ENCODE measurements around the gene CLDN2.
"Not testable (repeated sequence)": the region's sequence is repeated elsewhere in the genome, so short reads cannot be mapped to it uniquely, and the experiment has no call there.

Gene CLDN2, protein sequence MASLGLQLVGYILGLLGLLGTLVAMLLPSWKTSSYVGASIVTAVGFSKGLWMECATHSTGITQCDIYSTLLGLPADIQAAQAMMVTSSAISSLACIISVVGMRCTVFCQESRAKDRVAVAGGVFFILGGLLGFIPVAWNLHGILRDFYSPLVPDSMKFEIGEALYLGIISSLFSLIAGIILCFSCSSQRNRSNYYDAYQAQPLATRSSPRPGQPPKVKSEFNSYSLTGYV

DNA sequence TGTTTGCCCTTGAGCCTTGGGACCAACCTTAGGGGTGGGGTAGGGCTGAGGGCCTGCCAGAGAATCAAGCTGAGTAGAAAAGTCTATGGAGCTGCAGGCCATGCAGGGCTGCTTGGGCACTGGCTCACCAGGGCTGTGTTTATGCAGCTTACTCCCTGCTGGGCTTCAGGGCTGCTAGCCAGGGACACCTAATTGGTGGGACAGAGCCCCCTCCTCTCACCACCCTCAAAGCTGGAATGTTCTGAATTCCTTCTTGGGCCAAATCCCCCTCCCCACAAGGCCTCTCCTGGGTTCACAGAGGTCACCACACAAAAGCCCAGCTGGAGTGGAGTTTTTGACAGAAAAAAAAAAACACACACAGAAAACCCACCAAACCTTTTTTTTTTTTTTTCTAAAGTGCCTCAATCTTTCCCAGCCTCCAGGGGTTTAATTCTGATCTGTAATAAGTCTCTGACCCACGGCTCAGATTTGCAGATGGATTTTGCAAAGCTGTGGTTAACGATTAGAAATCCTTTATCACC, at the start of gene CLDN2:
TSS of gene CLDN2 (plus strand) at position 471 of the 521 bp plus-strand sequence. CDS start 7,827 bp downstream, outside the sequence.
- DNase-seq (ENCODE audit: extremely low read depth in 1 of 2, low read depth in 1 of 2), result no peak

DNA sequence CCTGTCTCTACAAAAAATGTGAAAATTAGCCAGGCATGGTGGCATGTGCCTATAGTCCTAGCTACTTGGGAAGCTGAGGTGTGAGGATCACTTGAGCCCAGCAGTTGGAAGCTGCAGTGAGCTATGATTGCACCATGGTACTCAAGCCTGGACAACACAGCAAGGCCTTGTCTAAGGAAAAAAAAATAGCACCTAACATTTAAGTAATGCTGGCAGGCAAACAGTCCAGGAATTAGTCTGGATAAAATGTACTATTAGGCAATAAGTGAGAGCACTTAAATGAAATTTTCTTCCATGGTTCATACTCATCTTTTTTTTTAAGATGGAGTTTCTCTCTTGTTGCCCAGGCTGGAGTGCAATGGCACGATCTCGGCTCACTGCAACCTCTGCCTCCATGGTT, 47.4 kb upstream of the CLDN2 start:
- DNase-seq (ENCODE audit: extremely low read depth in 1 of 2, low read depth in 1 of 2), result not testable (repeated sequence)

DNA sequence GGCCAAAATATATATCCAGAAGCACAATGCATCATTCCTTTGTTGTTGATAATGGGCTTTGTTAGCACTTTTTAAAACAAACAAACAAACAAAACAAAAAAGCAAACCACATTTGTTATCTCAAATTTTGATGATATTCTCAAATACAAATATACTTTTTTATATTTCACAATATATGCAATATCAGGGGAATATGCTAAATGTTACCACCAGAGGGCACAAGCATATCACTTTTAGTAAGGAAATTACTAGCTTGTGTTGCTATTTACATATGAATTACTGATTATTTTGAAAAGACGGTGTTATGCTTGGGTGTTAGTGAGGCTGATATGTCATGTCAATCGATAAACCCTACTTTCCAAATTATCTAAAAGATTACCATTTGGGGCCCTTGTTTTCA, 46.1 kb upstream of the CLDN2 start:
- no peak for DNase-seq (ENCODE audit: extremely low read depth in 1 of 2, low read depth in 1 of 2)

DNA sequence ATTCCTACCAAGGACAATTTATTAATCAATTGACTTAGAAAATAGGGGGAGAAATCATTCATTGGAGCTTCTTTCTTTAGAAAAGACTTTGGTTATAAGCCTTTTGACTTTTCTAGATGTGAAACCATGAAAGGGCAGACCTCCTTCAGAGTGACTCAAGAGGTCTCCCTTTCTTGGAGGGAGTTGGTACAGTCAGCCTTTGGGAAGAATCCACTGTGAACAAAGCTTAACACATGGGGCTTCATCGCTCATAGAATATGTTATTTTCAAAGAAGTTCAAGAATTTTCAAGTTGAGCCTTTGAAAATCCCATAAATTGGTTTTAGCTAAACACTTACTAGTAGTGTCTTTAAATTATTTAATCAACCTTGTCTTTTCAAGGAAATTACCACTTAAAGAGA, 45.1 kb upstream of the CLDN2 start:
- DNase-seq (ENCODE audit: extremely low read depth in 1 of 2, low read depth in 1 of 2), result no peak

DNA sequence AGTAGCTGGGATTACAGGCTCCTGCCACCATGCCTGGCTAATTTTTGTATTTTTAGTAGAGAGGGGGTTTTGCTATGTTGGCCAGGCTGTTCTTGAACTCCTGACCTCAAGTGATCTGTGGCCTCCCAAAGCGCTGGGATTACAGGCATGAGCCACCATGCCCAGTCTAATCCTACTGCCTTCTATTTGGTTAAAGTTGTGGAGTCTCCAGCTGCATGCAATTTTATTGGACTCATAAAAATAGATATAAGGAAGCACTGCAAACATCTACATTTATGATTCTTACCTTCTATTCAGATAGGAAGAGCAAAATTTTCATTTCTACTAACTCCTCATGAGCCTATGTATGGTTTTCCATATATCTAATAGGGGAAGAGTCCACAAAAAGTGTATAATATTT, 30.7 kb upstream of the CLDN2 start:
- DNase-seq (ENCODE audit: extremely low read depth in 1 of 2, low read depth in 1 of 2), result no peak

DNA sequence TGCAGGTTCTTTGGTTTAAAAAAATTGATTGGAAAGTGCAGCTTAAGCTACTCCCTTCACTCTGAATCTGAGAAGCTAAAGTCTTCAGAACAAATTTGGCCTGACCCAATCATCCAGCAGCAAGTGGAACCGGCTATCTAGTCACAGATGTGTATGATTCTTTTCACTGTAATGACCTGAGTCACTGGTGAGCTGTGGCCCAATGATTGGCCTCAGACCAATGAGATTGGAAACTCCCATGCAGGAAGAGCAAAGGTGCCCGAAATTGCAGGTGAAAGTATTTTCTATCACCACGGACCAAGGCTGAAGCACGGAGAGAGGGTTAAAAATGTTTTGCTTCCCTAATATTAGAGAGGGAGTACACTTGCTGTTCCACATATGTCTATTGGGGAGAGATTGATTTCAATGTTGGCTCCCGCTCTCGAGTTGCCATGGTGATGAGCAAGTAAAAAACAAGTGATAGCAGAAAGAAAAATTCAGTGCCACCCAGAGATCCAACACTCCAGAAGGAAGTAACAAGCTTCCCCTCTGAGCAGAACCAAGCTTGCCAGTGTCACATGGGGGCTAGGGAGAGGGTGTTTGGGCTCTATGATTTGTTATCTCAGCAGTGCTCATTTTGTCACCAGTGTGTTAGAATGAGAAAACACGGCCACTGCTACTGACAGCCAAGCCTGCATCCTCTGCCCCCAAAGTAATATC, 28.3 kb upstream of the CLDN2 start:
- no peak for DNase-seq (ENCODE audit: extremely low read depth in 1 of 2, low read depth in 1 of 2)

DNA sequence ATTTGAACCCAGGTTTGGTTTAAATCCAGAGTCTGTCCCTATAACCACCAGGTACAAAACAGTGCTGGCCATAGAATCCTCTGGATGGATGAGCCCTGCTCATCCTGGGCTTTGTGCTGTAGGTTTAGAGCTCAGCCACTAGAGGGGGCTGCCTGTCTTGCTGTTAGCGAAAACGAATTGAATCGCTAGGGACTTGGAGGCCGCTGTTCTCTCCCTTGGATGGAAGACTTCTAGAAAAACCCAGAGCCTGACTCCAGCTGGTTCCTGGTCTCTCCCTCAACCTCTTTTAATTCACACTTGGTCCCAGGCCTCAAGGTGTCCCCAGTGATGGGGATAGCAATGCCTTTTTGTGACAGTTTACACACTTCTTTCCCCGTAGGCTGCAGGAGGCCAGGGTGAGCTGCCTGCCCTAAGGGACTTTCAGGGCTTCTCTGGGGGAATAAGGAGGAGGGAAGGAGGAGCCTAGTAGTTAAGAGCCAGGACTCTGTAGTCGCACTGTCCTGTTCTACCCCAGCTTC, 25.8 kb upstream of the CLDN2 start:
- DNase-seq (ENCODE audit: extremely low read depth in 1 of 2, low read depth in 1 of 2), result peak; percentile 14 to 15

DNA sequence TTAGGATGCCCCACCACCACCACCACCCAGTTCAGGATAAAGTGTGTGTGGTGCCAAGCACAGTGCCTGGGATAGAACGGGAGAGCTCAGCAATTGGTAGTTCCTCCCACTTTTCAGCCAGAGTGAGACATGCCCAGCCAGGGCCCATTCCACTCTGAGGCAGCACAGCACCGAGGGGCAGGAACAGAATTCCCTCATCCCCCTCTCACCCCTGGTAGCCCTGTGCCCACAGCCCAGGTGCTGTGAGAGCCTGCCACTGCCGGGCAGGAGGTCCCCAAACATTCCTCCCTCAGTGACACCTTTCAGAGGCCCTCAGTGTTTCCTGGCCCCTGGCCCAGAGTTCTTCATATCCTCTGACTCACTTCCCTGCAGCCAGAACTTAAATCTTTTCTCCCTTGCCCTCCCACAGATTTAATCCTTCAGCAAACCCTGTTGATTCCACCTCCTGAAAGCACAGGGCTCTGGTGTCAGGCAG, 25.2 kb upstream of the CLDN2 start:
- DNase-seq (ENCODE audit: extremely low read depth in 1 of 2, low read depth in 1 of 2), result no peak

DNA sequence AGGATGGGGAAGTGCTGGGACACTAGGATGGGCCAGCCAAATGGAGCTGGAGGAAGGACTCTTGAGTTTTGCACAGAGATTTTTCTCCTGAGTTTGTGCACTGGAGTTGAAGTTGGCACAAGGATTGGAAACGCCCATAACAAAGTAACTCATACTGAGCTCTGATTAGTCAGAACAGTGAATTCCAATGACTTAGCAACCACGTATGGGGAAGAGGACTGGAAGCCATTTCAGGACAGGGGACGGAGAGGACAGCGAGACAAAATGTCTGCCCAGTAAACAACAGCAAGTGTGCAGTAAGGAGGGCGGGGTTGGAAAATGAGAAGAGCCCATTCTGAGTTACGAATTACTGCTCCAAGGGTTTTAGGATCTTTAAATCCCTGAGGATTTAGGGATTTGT, 22.9 kb upstream of the CLDN2 start:
- DNase-seq (ENCODE audit: extremely low read depth in 1 of 2, low read depth in 1 of 2), result no peak

DNA sequence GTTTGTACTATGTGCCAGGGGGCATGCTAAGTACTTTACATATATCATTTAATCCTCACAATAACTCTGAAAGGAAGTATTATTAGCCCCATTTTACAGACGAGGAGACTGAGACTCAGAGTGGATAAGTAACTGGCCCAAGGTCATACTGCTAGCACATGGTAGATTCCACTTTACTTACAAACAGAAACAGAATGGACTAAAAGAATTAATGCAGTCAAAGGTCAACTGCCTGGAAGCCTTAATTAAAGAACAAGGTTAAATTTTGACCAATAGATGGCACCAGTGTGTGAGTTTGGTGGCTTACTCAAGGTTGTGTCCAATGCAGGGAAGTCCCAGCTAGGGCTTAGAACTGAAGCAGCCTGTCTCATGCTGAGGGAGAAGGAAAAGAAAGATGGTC, 21.7 kb upstream of the CLDN2 start:
- no peak for DNase-seq (ENCODE audit: extremely low read depth in 1 of 2, low read depth in 1 of 2)

DNA sequence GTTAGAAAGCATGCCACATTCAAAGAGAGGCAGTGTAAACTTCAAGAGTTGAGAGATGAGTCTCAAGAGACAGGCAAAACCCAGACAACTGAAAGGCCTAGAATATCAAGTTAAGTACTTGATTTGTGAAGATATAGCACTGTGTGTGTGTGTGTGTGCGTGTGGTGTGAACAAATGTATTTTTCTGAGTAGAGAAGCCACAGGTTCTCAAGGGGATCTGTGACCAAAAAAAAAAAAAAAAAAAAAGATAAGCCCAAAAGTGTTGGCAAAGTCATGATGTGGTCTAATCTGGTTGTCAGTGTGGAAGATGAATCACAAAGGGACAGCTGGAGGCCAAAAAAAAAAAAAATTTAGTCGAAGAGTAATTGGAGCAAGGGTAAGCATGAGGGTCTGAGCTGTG, 20.9 kb upstream of the CLDN2 start:
- no peak for DNase-seq (ENCODE audit: extremely low read depth in 1 of 2, low read depth in 1 of 2)

DNA sequence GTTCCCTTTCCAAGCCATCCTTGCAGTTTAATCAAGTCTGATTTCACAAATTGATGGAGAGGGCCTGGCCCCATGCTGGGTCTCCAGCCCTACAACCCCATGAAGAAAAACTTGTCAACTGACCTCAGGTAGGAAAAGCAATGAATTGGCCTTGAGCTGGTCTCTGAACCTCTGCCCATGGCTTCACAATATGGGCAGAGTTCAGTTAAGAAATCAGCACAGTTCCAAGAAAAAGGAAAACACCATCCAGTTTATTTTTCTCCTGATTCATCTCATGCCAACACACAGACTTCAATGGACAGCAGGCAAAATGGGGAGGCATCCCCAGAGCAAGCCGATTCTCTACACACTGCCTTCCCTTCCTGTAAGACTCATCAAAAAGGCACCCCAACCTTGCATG, 20.4 kb upstream of the CLDN2 start:
- no peak for DNase-seq (ENCODE audit: extremely low read depth in 1 of 2, low read depth in 1 of 2)

DNA sequence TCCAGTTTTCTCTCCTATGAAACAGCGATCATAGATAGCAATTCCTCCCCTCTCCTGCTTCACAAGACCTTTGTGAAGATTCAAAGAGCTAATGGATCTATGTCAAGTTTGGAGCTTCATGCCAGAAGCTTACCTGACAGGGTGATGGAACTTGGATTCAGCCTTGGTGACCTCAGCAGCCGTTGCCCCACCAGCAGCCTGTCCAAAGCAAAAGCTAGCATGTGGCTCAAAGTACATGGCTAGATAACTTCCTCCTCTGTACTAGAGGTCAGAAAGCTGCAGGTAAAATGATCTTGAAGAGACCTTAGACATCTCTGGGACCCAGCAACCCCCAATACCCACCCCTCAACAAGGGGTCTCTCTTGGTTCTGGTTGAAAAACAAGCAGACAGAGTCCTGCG, 18.9 kb upstream of the CLDN2 start:
- DNase-seq (ENCODE audit: extremely low read depth in 1 of 2, low read depth in 1 of 2), result no peak

DNA sequence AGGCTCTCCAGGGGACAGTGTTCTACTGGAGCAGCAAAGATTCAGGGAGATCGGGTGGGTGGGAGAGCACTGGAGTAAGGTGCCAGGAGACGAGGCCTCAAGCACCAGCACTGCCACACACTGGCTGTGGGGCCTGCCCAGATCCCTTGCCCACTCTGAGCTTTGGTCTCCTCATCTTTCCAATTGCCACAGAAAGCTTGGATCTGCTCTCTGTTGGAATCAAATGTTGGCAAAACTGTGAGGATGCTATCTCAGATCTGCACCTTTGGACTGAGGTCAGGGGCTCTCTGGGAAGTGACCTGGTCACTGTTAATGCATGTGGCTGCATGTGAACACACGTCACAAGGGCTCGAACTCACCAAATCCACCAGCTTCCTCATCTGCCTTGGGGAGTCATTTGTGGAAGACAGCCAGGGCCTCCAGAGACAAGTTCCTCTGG, 18.4 kb upstream of the CLDN2 start:
- no peak for DNase-seq (ENCODE audit: extremely low read depth in 1 of 2, low read depth in 1 of 2)

DNA sequence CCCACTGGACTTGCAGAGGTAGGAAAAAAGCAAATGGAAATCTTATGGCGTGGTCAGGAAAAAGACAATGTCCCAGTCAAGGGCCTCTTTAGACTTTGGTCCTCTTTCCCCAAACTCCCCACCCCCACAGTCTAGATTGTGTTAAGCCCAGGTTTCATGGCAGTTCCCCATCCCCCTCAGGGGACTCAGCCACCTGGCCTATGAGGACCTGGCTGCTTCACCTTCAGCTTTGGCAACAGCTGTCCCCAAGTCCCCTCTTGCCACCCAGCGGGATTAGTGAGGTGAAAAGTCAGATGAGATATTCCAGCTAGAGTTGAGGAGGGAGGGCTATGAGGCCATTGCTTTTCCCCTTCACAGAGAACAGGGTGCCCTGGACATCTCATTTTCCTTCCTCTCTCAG, 17.5 kb upstream of the CLDN2 start:
- DNase-seq (ENCODE audit: extremely low read depth in 1 of 2, low read depth in 1 of 2), result no peak

DNA sequence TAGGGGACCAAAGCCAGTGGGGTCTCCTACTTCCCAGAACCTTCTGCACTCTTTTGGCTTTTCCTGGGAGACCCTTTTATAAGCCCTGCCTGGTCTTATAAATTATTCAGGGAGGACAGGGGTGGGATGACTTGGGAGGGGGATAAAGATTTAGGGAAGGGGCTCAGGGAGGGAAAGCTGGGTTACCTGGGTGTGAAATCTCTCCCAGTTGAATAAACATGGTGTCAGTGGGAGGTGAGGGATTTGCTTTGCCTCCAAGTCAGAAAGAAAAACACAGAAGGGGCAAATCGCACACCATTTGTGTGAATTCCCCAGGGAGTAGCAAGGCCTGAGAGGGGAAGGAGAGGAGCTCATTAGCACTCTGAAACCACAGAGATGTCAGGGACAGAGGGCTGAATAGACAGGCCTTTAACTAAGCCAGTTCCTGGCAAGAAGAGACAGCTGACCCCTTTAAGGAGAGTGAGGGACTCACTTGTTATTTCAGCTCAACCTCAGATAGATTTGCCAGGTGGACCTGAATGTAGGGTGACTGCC, 16.8 kb upstream of the CLDN2 start, which contains the start of gene RIPPLY1:
TSS of gene RIPPLY1 (minus strand) at position 51 of the 534 bp plus-strand sequence. CDS start 54 bp downstream, outside the sequence.
- DNase-seq (ENCODE audit: extremely low read depth in 1 of 2, low read depth in 1 of 2), result no peak

DNA sequence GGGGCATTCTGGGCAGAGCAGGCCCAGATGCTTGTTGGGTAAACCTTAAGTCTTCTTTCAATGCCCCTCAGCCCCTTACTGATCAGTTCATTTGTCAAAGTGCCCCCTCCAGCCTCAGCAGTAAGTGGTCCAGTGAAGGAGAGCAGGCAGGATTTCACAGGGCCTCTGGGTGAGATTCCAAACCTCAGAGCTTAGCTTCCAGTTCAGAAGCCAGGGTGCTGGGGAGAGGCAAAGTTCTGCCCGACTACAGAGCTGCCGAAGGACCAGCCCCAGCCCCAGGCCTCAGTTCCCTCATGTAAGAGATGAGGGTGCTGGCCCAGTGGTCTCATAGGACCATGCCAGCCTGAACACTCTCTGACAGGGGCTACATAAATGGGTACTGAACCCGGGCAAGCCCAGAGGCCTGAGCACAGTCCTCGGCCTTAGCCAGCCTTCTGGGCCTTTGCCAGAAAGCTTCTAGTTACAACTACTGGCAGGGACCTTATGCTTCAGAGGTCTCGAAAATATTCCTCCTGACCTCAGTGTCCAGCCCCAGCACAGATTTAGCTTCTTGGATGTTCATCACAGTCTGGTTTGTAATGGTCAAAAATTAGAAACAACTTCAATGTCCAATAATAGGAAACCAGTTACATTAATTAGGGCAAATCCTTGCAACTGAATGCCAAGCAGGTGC, 16.2 kb upstream of the CLDN2 start:
- no peak for DNase-seq (ENCODE audit: extremely low read depth in 1 of 2, low read depth in 1 of 2)

DNA sequence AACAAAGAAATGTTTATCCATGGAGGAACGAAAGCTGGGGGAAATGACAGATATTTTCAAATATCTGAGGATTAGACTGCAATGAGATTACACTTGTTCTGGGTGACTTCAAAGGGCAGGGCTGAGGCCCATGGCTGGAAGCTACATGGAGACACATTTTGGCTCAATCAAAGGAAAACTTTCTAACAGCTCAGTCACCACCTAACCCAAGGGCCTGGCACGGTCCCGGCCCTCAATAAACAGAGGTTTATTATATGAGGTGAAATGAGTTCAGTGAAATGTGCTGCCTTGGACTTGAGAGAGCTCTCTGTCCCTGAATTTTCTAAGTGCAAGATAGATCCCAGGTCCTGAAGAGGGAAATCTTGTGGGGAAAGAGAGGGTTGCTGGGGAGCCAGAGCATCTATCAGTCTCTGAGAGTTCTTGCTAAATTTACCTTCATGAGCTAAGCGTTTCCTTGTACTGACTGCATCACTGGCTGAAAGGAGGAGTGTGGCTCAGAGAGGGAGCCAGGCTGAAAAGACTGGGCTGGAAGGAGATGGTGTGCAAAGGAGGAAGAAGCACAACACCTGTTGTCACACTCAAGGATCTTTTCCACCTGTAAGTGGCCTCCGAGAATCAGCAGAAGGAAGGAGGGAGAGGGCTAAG, 15.0 kb upstream of the CLDN2 start:
- DNase-seq (ENCODE audit: extremely low read depth in 1 of 2, low read depth in 1 of 2), result no peak

DNA sequence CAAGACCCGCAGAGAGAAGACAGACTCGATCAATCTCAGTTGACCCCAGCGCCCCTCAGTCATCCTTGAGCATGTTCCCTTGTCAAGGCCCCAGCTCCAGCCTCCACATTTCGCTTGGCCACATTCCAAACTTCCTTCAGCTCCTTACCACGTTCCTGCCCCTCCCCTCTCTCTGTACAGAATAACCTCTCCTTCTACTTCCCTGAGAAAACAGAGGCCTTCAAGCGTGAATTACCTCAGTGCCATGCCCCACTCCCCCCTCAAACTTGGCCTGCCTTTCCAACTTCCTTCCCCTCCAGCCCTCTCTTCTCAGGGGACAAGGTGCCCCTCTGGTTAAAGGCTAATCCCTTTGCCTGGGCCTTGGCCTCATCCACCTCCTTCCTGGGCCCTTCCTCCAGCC, 13.8 kb upstream of the CLDN2 start:
- no peak for DNase-seq (ENCODE audit: extremely low read depth in 1 of 2, low read depth in 1 of 2)

DNA sequence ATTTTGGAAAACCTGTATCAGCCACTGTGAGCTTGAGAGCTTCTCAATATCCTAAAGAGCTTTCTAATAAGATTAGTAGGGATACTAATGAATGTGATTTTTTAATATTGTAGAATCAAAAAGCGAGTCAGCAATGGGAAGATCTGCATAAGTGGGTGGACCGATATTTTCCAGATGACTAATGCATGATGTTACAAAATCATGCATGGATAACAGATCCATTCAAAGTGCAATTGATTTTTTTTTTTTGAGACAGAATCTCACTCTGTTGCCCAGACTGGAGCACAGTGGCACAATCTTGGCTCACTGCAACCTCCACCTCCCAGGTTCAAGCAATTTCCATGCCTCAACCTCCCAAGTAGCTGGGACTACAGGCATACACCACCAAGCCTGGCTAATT, 7.3 kb upstream of the CLDN2 start:
- DNase-seq (ENCODE audit: extremely low read depth in 1 of 2, low read depth in 1 of 2), result no peak
